ENCODE results near the gene LAMTOR5.
"Not testable (repeated sequence)": the region's sequence is repeated elsewhere in the genome, so short reads cannot be mapped to it uniquely, and the experiment has no call there.

Gene LAMTOR5

GRCh38 chr1:110426854-110427253 lies 19.4 kb upstream of the LAMTOR5 start:
- DNase-seq (ENCODE audit: low spot score): no peak

DNA sequence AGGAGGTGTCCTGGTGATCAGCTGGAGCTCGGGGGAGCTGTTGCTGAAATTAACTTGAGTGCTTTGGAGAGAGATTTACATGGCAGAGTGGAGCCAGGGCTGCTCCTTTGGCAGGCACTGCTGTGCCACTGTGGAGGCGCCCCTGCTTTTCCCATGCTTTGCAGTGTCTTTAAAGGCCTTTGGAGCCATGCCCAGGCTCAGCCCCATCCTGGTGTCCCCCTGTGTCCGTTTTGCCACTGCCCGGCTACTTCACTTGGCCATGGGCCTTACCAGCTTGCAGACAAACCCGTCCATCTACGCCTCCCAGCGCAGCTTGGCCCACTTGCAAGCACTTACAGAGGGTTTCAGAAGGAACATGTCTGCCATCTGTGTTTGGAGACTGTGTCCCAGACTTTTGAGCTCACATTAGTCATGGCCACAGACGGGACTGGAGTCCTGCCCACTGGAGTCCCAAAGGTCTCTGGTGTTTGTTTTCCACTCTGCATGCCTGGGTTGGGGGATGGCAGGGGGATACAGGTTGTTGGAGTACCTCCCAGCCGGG lies 18.2 kb upstream of the LAMTOR5 start:
- DNase-seq (ENCODE audit: low spot score): no peak

DNA sequence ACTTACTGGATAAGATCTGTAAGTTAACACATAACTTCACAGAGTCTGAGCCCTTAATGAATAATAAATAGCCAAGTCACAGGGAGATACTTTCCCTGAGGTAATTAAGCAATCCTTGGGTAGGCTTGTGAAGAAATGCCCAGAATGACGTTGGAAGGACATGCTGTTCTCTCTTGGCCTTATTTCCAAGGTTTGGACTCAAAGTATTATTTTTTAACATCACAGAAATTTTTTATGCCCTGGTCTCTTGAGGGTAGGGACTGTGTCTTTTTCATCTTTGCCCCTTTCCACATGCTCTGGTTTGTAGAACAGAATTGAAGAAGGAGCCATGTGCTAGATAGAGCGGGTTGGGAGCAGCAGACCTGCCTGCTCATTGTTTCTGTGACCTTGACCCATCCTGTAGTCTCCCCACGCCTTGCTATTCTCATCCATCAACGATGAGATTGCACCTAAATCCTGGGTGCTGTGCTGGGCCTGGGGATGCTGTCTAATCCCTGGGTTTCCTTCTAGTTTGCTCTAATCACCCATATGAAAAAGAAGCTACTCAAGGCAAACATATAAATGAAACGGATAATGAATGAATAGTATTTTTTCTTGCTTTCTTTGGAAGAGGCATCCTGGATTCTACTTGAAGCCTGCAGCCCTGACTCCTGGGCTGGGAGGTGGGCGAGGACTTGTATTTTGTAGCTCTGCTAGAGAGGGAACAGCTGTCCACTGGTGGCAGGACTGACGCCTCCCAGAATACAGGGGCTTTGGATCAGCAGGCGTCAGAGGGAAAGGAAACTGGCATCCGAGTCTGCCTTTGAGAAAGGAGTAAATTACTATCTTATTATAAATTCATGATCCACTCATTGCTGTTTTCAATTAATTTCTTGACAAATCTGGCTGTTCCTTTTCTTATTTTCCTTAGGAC lies 17.5 kb upstream of the LAMTOR5 start:
- DNase-seq (ENCODE audit: low spot score): no peak

GRCh38 chr1:110420874-110421793 lies 13.6 kb upstream of the LAMTOR5 start:
- peak; percentile 29 for DNase-seq (ENCODE audit: low spot score)

GRCh38 chr1:110420023-110420662 lies 12.6 kb upstream of the LAMTOR5 start:
- no peak for DNase-seq (ENCODE audit: low spot score)

- no peak for DNase-seq (ENCODE audit: low spot score)
Measured at GRCh38 chr1:110418729-110419128, 11.2 kb upstream of the LAMTOR5 start.

- DNase-seq (ENCODE audit: low spot score): not testable (repeated sequence)
Measured at GRCh38 chr1:110413045-110413444, 5.6 kb upstream of the LAMTOR5 start.

DNA sequence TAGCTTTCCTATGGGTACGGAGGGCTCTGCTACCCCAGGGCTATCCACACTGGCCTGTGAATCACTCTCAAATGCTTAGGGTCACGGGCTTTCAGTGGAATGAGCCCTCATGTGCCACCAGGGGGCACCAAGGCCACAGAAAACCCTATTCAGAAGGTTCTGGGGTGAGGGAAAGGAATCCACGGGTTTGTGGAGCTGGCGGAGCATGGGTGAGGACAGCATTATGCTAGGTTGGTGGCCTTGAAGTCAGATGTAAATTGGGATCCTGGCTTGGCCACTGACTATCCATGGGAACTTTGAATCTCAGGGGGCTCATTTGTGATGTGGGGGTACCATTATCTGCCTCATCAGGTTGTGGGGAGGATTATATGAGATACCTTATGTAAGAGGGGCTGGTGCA lies 5.1 kb upstream of the LAMTOR5 start:
- DNase-seq (ENCODE audit: low spot score): peak; percentile 76

DNA sequence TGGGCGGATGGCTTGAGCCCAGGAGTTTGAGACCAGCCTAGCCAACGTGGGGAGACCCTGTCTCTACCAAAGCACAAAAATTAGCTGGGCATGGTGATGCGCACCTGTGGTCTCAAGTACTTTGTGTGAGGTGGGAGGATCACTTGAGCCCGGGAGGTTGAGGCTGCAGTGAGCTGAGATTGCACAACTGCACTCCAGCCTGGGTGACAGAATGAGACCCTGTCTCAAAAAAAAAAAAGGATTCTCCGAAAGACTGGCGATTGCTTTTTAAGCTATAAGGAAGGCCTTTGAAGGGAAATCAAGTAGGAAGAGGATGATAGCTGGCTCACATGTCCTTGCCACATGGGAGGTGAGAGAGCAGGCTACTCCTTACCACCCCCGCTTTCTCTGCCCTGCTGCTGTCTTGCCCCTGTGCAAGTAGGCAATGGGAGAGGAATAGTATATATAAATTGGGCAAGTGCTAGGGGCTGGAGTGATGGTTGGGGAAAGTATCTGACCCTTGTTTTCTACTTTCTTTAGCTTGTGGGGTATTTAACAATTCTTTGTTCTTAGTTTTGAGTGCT lies 3.8 kb upstream of the LAMTOR5 start:
- DNase-seq (ENCODE audit: low spot score): no peak

GRCh38 chr1:110409316-110409715 lies 1.8 kb upstream of the LAMTOR5 start:
- DNase-seq (ENCODE audit: low spot score): no peak

DNA sequence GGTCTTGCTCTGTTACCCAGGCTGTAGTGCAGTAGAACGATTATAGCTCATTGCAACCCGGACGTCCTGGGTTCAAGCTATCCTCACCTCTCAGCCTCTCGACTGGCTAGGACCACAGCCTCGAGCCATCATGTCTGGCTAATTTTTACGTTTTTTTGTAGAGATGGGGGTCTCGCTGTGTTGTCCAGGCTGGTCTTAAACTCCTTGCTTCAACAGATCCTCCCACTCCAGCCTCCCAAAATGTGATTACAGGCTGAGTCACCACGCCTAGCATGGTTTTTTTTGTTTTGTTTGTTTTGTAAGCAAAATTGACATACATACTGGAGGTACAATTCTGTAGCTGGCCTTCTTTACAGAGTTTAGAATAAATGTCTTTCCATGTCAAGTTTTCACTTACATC lies 994 bp upstream of the LAMTOR5 start:
- no peak for DNase-seq (ENCODE audit: low spot score)

GRCh38 chr1:110406407-110406806 lies 1.1 kb downstream of the LAMTOR5 start:
- not testable (repeated sequence) for DNase-seq (ENCODE audit: low spot score)

- no peak for DNase-seq (ENCODE audit: low spot score)
Measured at GRCh38 chr1:110404401-110404800, 3.1 kb downstream of the LAMTOR5 start.

DNA sequence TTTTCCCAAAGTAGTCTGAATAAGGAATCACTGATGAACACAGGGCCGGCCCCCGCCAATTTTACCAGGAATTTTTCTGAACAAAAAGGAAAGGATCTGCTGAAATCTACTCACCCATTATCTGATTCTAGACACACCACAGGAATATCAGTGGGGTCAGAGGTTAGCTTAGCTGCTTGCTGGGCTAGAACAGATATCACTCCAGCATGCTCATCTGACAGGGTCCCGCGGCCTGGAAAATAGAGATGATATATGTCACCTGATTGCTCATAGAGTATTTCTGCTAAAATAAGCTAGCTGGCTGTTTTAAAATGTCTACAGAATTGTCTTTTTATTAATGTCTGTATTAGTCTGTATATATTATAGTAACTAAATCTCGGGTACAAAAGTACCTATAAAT lies 3.7 kb downstream of the LAMTOR5 start:
- DNase-seq (ENCODE audit: low spot score): no peak

DNA sequence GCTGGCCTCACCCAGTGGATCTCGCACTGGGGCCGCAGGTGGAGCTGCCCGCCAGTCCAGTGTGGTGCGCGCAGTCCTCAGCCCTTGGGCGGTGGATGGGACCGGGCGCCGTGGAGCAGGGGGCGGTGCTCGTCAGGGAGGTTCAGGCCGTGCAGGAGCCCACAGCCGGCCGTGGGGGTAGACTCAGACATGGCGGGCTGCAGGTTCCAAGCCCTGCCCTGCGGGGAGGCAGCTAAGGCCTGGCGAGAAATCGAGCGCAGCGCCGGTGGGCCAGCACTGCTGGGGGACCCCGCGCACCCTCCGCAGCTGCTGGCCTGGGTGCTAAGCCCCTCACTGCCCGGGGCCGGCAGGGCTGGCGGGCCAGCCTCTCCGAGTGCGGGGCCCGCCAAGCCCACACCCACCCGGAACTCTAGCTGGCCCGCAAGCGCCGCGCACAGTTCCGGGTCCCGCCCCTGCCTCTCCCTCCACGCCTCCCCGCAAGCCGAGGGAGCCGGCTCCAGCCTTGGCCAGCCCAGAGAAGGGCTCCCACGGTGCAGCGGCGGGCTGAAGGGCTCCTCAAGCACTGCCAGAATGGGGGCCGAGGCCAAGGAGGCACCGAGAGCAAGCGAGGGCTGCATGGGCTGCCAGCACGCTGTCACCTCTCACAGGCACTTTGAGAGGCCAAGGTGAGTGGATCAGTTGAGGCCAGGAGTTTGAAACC lies 11.1 kb downstream of the LAMTOR5 start:
- not testable (repeated sequence) for DNase-seq (ENCODE audit: low spot score)

DNA sequence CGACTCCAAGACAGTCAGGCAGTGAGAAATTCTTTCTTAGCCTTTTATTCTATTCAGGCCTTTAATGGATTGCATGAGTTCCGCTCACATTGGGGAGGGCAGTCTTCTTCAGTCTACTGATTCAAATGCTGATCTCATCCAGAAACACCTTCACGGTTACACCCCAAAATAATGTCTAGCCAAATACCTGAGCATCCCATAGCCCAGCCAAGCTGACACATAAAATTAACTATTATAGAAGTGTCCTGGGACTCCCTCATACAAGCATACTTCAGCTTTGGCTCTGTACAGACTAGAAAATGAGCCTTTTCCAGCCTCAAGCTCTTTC lies 13.0 kb downstream of the LAMTOR5 start:
- peak; percentile 69 for DNase-seq (ENCODE audit: low spot score)

DNA sequence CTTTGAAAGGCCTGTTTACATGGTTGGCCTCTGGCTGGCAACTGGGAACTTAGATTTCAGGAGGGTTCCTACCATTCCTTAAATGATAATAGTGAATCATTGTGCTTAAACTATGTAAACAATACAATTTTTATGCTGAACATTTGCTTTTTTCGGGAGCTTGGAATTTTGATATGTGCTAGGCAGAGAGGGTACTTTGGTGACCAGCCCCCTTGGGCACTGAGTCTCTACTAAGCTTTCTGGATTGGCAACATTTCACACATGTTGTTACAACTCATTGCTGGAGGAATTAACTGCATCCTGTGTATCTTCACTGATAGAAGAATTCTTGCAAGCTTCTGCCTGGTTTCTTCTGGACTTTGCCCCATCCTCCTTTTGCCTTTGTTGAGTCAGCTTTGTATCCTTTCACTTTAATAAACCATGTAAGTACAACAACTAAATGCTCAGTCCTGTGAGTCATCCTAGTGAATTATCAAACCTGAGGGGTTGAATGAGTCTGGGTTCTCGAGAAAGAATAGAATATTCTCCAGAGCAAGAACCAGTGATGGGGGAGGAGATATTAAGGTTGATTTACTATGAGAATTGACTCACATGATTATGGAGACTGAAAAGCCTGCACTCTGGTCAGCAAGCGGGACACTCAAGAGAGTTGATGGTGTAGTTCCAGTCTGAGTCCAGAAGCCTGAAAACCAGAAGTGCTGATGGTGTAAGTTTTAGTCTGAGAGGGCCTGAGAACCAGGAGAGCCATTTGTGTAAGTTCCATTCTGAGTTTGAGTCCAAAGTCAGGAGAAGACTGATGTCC lies 13.6 kb downstream of the LAMTOR5 start:
- peak; percentile 98 for DNase-seq (ENCODE audit: low spot score)

DNA sequence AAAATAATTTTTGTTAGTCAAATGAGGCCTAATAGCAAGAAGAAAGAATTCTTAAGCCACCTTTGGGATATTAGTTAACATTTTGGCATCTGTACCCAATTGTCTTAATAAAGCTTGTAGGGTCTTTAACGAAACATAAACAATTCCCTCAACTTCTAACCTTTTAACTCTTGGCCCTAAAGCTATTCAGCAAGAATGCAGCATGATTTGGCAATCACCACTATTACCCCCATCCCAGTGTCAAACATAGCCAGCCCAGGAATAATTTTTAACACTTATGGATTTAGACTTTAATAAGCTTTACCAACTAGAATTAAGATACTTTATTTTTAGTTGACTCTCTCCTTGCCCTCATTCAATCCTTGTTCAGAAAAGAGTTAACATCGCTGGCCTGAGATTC lies 14.2 kb downstream of the LAMTOR5 start:
- DNase-seq (ENCODE audit: low spot score): no peak

GRCh38 chr1:110390692-110391245 lies 16.7 kb downstream of the LAMTOR5 start, which contains the start of gene SLC16A4:
SLC16A4 (minus strand) TSS chr1:110391026; CDS start chr1:110389323, 1,703 bp downstream.
- DNase-seq (ENCODE audit: low spot score): peak; percentile 74

DNA sequence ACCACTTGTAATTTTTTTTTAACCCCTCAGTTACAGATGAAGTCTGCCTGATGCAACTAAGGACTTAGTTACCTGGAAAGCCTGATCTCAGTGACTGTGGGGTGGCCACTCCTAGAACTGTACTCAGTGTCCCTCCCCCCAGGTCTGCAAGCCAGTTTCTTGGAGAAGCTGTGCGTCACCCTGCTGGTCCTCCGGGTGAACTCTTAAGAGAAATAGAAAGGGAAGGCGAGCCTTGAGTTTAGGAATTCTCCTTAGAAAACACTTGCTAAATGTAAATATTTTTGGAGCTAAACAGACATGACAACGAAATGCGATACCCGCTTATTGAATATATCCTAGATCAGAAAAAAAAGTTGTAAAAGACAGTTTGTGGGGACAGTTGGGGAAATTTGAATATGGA lies 17.4 kb downstream of the LAMTOR5 start:
- peak; percentile 75 for DNase-seq (ENCODE audit: low spot score)

Measured in kidney tubule cell (primary cell).